H7 (cell line): ENCODE measurements around the gene PTS. TPM values are rescaled to one million over a fixed set of nuclear protein-coding genes. Genes with fewer than 3 reads are reported as not detected.

Source experiments
- DNase-seq: peaks from one replicate; pipeline ENCODE4 v3.0.0; 2012
- H3K27me3 ChIP-seq: 2 replicates; pipeline ENCODE4 v1.6.0; 2011; ENCODE audit warnings: mild to moderate bottlenecking, low read length; ENCODE audit not compliant: control insufficient read depth, insufficient read depth
- H3K36me3 ChIP-seq: replicated peaks from 2 replicates; pipeline ENCODE4 v1.5.1; 2011; ENCODE audit warnings: low read length; ENCODE audit not compliant: control insufficient read depth, insufficient read depth
- H3K4me3 ChIP-seq: 2 replicates; pipeline ENCODE4 v1.5.1; 2011; ENCODE audit warnings: low read depth, mild to moderate bottlenecking, control low read depth, low read length, moderate library complexity; ENCODE audit not compliant: insufficient read depth
- total RNA-seq: library from RNA; depleted of rRNA; stranded (reverse); fragments of >200 nt; shearing (Covaris generic); gene quantifications from 2 replicates; pipeline ENCODE4 v1.2.3, GENCODE V29; 2014; rRNA removed

PTS gene
- total RNA-seq, 1 experiment from 2014 or later = 13.3 TPM

- Histone ChIP-seq H3K36me3 (no peaks in the 10 kb centered on the region), H3K4me3 (no peak overlapping the region), H3K27me3 (peaks cover 2% of the 10 kb centered on the region)
- DNase-seq = no peak
These were observed 55.5 kb downstream of the PTS start for GRCh38 chr11:112281726-112282125.

Other genes starting within 250 kb of the PTS start
- 94.0 and 105 TPM in 2 replicates for gene DLAT, start 201.0 kb upstream of the PTS start, total RNA-seq
- gene PIH1D2, start 152.4 kb upstream of the PTS start, total RNA-seq = 0.37 and 1.0 TPM in 2 replicates
- gene NKAPD1, start 152.1 kb upstream of the PTS start, total RNA-seq = 15.8 and 20.0 TPM in 2 replicates
- gene TIMM8B, start 139.7 kb upstream of the PTS start, total RNA-seq = 86.5 and 125 TPM in 2 replicates
- 194 and 218 TPM in 2 replicates for gene SDHD, start 139.6 kb upstream of the PTS start, total RNA-seq
- gene IL18, start 62.3 kb upstream of the PTS start, total RNA-seq = not detected in 2 replicates
- gene TEX12, start 59.1 kb upstream of the PTS start, total RNA-seq = 0.21 TPM in 1 of 2 replicates, not detected in the other
- gene BCO2, start 50.9 kb upstream of the PTS start, total RNA-seq = 0.48 and 1.5 TPM in 2 replicates
- not detected in 2 replicates for gene PLET1, start 34.4 kb downstream of the PTS start, total RNA-seq